AG09319 (cell line): ENCODE data around the gene ARHGAP45.

Experiments used
- DNase-seq: peaks from one replicate; pipeline ENCODE4 v3.0.0-alpha.2; 2010; ENCODE audit warnings: low read depth; ENCODE audit errors: extremely low read depth
- CTCF ChIP-seq: IDR thresholded peaks from 2 replicates; pipeline ENCODE4 v1.5.1; 2011; ENCODE audit warnings: low read depth, mild to moderate bottlenecking, inconsistent platforms, low read length, moderate library complexity

ARHGAP45 gene

DNA sequence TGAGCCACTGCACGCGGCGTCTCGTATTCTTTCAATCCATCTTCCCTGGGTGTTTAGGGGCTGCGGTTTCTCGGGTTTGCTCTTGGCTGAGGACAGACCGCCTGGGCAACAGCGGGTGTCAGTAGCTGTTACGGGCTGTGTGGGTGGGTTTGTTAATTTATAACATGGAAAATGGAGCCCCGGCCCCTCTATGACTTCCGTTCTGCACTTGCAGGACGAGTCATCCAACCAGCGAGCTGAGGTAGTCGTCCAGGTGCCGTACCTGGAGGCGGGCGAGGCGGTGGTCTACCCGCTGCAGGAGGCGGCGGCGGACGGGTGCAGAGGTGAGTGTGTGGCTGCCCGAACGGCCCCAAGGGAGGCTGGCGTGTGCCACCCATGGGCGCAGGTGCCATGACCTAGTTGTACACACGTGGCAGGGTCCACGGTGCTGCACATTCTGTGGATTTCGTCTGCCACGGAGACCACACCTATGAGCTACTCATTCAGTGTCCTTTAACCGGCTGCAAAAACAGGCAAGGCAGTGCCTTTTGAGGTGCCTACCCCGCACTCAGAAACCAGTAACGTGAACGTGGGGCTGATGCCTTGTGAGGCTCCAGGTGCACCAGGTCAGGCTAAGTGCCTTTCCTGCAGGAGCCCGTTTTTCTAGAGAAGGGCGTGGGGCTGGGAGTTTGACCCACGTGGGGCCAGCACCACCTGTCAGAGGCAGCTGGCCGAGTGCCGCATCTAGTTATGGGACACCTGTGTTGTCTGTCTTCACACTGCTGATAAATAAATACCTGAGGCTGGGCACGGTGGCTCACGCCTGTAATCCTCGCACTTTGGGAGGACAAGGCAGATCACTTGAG is 17.3 kb downstream of the ARHGAP45 start:
- no peak for DNase-seq
- no peak for TF ChIP-seq CTCF

DNA sequence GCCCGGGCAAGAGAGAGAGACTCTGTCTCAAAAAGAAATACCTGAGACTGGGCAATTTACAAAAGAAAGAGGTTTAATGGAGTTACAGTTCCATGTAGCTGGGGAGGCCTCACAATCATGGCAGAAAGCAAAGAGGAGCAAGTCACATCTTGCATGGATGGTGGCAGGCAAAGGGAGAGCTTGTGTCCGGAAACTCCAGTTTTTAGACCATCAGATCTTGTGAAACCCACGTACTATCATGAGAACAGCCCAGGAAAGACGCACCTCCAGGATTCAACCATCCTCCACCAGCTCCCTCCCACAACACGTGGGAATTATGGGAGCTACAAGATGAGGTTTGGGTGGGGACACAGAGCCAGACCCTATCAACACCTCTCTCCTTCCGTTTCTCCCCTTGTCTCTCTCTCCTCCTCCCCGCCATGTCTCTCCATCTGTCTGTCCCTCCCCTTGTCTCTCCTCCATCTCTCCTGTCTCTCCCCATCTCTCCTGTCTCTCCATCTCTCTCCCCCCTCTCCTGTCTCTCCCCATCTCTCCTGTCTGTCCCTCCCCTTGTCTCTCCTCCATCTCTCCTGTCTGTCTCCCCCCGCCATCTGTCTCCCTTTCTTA is 18.2 kb downstream of the ARHGAP45 start:
- TF ChIP-seq CTCF, result no peak
- no peak for DNase-seq

DNA sequence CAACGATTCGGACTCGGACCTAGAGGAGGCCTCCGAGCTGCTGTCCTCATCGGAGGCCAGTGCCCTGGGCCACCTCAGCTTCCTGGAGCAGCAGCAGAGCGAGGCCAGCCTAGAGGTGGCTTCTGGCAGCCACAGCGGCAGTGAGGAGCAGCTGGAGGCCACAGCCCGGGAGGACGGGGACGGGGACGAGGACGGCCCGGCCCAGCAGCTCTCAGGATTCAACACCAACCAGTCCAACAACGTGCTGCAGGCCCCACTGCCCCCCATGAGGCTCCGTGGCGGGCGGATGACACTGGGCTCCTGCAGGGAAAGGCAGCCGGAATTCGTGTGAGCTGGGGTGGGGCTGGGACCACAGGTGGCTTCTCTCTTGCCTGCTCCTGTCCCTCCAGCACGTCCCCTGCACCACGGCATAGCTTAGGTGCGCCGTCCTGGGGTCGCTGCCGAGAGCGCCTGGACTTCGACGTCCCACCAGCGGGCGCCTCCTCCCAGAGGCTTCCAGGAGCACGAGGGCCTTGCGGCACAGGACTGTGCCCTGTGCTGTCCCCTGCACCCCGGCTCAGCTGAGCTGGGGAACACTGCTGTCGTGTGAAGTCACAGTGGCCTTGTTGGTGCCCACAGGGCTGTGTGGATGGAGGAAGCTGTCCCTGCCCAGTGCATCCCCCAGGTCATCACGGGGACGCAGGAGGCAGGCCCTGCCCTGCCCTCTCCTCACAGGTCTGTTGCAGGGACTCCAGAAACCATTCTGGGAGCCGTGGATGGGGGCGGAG is 18.9 kb downstream of the ARHGAP45 start:
- DNase-seq, result no peak
- TF ChIP-seq CTCF, result no peak

DNA sequence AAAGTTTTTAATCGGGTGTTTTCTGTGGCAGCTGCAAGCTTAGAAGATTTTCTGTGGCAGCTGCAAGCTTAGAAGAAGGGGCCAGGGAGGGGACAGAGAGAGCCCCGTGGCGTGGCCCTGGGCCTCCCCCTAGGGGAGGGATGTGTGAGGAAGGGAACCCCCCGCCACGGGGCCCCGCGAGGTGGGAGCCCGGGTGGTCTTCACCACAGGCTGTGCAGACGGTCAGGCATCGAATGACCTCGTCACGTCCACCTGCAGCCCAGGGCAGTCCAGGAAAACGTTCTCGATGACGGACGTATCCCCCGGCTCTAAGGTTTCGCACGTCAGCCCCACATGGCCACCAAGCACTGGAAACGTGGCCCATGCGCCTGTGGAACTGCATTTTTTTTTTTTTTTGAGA is 19.6 kb downstream of the ARHGAP45 start:
- no peak for DNase-seq
- TF ChIP-seq CTCF, result no peak

DNA sequence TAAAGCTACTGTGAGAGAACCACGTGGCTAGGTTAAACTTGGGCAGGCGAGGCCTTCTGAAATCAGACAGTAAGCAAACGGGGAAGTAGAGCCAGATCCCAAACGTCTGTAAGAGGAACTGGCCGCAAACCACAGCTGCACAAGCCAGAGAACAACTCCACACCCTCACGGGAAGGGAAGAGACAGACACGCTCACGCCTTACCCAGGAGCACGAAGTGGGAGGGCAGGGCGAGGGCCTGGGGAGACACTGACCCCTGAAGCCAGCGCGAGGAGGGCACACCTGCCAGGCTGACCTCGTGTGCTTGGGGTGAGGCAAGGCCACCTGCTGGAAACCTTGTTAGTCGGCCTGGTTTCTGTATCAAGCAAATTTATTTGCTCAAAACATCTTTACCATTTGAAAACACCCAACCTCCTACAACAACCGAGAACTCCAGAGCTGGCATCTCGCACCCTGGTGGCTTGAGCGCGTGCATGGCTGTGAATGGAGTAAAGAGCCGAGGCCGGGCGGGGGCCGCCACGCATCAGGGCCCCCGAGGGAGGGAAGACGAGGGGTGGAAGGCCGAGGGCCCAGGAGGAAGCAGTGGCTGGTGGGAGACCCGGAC is 20.9 kb downstream of the ARHGAP45 start:
- TF ChIP-seq CTCF, result no peak
- DNase-seq, result no peak

- TF ChIP-seq CTCF, result no peak
- DNase-seq, result no peak
Measured at GRCh38 chr19:1088416-1089010, 21.5 kb downstream of the ARHGAP45 start.
